Measurements from ENCODE around the gene SERPINA4. TPM values are rescaled to one million over a fixed set of nuclear protein-coding genes. Genes with fewer than 3 reads are reported as not detected.
A peak's percentile ranks its signal among the peaks of the same experiment; 100 is the strongest.

SERPINA4 gene
- total and polyA plus RNA-seq, 2 of the 13 experiments (the other 11 are each of a cell fraction or from before 2014, with no cell fraction given) = 39.1 to 57.8 TPM

GRCh38 chr14:94593749-94594431, 32.6 kb downstream of the SERPINA4 start (continued):
- TF ChIP-seq GRHL1 (CRISPR knock-in tag; conservative IDR thresholded peaks at IDR 0.05) (no peak), BORCS8-MEF2B (CRISPR knock-in tag; IDR thresholded peaks at IDR 0.05) (peak; percentile 95), MED8 (CRISPR knock-in tag; IDR thresholded peaks at IDR 0.05; ENCODE audit: insufficient replicate concordance) (peak; percentile 99), ZNF646 (CRISPR knock-in tag; IDR thresholded peaks at IDR 0.05) (peak; percentile 65; the same call in 1 of the 2 replicates), KDM4B (CRISPR knock-in tag; IDR thresholded peaks at IDR 0.05) (peak; percentile 94), HIVEP1 (CRISPR knock-in tag; IDR thresholded peaks at IDR 0.05) (peak; percentile 100), ZNF230 (CRISPR knock-in tag; IDR thresholded peaks at IDR 0.05) (peak; percentile 67), RXRA (CRISPR knock-in tag; IDR thresholded peaks at IDR 0.05) (peak; percentile 100), REST (IDR thresholded peaks at IDR 0.05; ENCODE audit: borderline replicate concordance in 1 of 2, low read depth in 1 of 2, low read length in 2 of 2) (peak in 1 of 2 experiments; percentile 88; a peak in 2 of 4 replicates), ZNF530 (CRISPR knock-in tag; IDR thresholded peaks at IDR 0.05; ENCODE audit: low read depth) (no peak)
- TF ChIP-seq, protein P1, sequence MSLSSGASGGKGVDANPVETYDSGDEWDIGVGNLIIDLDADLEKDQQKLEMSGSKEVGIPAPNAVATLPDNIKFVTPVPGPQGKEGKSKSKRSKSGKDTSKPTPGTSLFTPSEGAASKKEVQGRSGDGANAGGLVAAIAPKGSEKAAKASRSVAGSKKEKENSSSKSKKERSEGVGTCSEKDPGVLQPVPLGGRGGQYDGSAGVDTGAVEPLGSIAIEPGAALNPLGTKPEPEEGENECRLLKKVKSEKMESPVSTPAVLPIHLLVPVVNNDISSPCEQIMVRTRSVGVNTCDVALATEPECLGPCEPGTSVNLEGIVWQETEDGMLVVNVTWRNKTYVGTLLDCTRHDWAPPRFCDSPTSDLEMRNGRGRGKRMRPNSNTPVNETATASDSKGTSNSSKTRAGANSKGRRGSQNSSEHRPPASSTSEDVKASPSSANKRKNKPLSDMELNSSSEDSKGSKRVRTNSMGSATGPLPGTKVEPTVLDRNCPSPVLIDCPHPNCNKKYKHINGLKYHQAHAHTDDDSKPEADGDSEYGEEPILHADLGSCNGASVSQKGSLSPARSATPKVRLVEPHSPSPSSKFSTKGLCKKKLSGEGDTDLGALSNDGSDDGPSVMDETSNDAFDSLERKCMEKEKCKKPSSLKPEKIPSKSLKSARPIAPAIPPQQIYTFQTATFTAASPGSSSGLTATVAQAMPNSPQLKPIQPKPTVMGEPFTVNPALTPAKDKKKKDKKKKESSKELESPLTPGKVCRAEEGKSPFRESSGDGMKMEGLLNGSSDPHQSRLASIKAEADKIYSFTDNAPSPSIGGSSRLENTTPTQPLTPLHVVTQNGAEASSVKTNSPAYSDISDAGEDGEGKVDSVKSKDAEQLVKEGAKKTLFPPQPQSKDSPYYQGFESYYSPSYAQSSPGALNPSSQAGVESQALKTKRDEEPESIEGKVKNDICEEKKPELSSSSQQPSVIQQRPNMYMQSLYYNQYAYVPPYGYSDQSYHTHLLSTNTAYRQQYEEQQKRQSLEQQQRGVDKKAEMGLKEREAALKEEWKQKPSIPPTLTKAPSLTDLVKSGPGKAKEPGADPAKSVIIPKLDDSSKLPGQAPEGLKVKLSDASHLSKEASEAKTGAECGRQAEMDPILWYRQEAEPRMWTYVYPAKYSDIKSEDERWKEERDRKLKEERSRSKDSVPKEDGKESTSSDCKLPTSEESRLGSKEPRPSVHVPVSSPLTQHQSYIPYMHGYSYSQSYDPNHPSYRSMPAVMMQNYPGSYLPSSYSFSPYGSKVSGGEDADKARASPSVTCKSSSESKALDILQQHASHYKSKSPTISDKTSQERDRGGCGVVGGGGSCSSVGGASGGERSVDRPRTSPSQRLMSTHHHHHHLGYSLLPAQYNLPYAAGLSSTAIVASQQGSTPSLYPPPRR (CRISPR knock-in tag; IDR thresholded peaks at IDR 0.05; ENCODE audit: borderline replicate concordance) = peak; percentile 100

All from HepG2 (cell line).